Spleen (tissue), 11 donors: Measurements from ENCODE around the gene PLK5. TPM values are rescaled to one million over a fixed set of nuclear protein-coding genes. Genes with fewer than 3 reads are reported as not detected.

Experiments used
- DNase-seq: peaks from one replicate; pipeline ENCODE4 v3.0.0-alpha.2; 2020
- H3K27ac ChIP-seq, 8 donors: fragments of 200-600 bp; sonication (generic) in 7 of 8; 1 replicate in 4 of 8; 2 replicates in 4 of 8; pipeline versions ENCODE4 v1.5.0 to v1.8.0; 2016 to 2021; ENCODE audit warnings: inconsistent platforms in 4 of 8, mild to moderate bottlenecking in 4 of 8, moderate library complexity in 1 of 8
- H3K27me3 ChIP-seq, 7 donors: fragments of 200-600 bp; sonication (generic) in 6 of 7; replicated peaks in 1 of 7; 1 replicate in 4 of 7; 2 replicates in 3 of 7; pipeline versions ENCODE4 v1.5.0 to v1.8.0; 2016 to 2021; ENCODE audit warnings: inconsistent platforms in 3 of 7, mild to moderate bottlenecking in 1 of 7
- H3K36me3 ChIP-seq, 6 donors: fragments of 200-600 bp; sonication (generic) in 5 of 6; 1 replicate in 4 of 6; 2 replicates in 2 of 6; pipeline versions ENCODE4 v1.5.0 to v1.8.0; 2016 to 2021; ENCODE audit warnings: inconsistent platforms in 2 of 6
- H3K4me1 ChIP-seq, 6 donors: fragments of 200-600 bp; sonication (generic) in 5 of 6; 1 replicate in 3 of 6; 2 replicates in 3 of 6; pipeline versions ENCODE4 v1.5.0 to v1.8.0; 2016 to 2021; ENCODE audit warnings: inconsistent platforms in 3 of 6
- H3K4me3 ChIP-seq, 8 donors: fragments of 200-600 bp; sonication (generic) in 7 of 8; 1 replicate in 4 of 8; 2 replicates in 4 of 8; pipeline versions ENCODE4 v1.5.0 to v1.8.0; 2016 to 2021; ENCODE audit warnings: inconsistent platforms in 4 of 8, mild to moderate bottlenecking in 4 of 8, moderate library complexity in 2 of 8
- H3K9me3 ChIP-seq, 8 donors: fragments of 200-600 bp; sonication (generic) in 7 of 8; 1 replicate in 4 of 8; 2 replicates in 4 of 8; pipeline versions ENCODE4 v1.5.0 to v1.8.0; 2016 to 2021; ENCODE audit warnings: inconsistent platforms in 4 of 8
- POLR2A ChIP-seq, 3 donors: fragments of 450-650 bp; IDR thresholded peaks; one replicate each; pipeline ENCODE4 v1.5.1; 2017; ENCODE audit warnings: antibody characterized with exemption in 3 of 3, mild to moderate bottlenecking in 1 of 3
- POLR2AphosphoS5 ChIP-seq, 3 donors: sonication (generic); formaldehyde crosslinking; IDR thresholded peaks; one replicate each; pipeline ENCODE4 v1.5.1; 2017; ENCODE audit warnings: antibody characterized with exemption in 3 of 3
- WGBS, 5 donors: extraction: QIAGEN DNeasy Blood & Tissue Kit in 3 of 5; methylation state at CpG; one replicate each; pipeline versions ENCODE4 v1.1.5 to v1.1.7; 2013 to 2018; 5-methylcytosine and 5-hydroxymethylcytosine counted together
- intact Hi-C: fragments of 100-400 bp; cut with DNase I; formaldehyde crosslinking; loops from one replicate; pipeline ENCODE4 v1.15.0; 2023; ENCODE audit warnings: low total_unique reads
- polyA plus RNA-seq, 3 donors: library from polyadenylated mRNA; stranded (reverse); fragments of 200-250 nt; gene quantifications; one replicate each; pipeline ENCODE4 v1.2.1, GENCODE V29; 2013
- total RNA-seq, 7 donors: library from RNA; depleted of rRNA in 3 of 7; stranded (reverse); fragments of >200 nt in 3 of 7; fragmentation: NEBNext Ultra II Directional in 4 of 7; extraction: Animal tissue kit (Norgen Biotek cat#: 25700) in 4 of 7; gene quantifications; one replicate each; pipeline versions ENCODE4 v1.1.0 to v1.2.1, GENCODE V29; 2016 to 2021
- TF ChIP-seq, protein P1 (sequence below), 11 experiments: fragments of 200-600 bp in 7 of 11; fragments of 450-650 bp in 4 of 11; sonication (generic) in 4 of 11; IDR thresholded peaks in 8 of 11; conservative IDR thresholded peaks in 3 of 11; 1 replicate in 7 of 11; 2 replicates in 4 of 11; pipeline versions ENCODE4 v1.4.0 to v1.8.0; 2016 to 2021; ENCODE audit warnings: antibody characterized with exemption in 11 of 11, inconsistent platforms in 4 of 11, mild to moderate bottlenecking in 1 of 11
- donor health status: healthy with polysubstance abuse.
- donor health status: DM: no; HTN: no; CAD: no; lungs with moderate emphysema.
- donor health status: DM: no; HTN: no; CAD: no.
- donor health status: Bipolar disorder and iron deficiency.
- donor health status: healthy.
- donor health status: DM: no; HTN: no; CAD: no.
- donor health status: DM: yes; HTN: yes; CAD: no.

Gene PLK5
- total and polyA plus RNA-seq, 10 donors, result 0.04 to 0.06 (median 0.06) TPM; not detected in 7

DNA sequence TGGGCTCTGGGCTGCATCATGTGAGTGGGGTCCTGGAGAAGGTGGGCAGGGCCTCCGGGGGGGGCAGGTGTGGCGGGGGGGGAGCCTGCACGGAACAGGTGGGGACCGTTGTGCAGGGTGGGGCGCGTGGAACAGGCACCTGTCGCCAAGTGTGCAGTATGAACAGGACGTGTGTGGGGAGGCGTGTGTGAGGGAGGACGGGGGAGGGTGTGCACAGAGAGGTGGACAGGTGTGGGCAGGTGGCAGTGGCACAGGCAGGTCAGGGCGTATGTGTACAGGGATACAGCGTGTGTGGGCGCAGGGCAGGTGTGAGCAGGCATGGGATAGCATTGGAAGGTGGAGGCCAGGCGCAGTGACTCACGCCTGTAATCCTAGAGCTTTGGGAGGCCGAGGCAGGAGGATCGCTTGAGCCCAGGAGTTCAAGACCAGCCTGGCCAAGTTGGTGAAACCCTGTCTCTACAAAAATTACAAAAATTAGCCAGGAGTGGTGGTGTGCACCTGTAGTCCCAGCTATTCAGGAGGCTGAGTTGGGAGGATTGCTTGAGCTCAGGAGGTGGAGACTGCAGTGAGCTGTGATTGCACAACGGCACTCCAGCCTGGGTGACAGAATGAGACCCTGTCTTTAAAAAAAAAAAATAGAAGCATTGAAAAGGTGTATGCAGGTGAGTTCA lies 3.2 kb downstream of the PLK5 start:
- 77 to 85% (median 81%) methylated on average over 17 to 18 of the region's 18 CpGs for WGBS, 5 donors
- Histone ChIP-seq H3K9me3 (no peaks in the 10 kb centered on the region), H3K27ac (no peak overlapping the region), H3K4me3 (no peak overlapping the region), H3K36me3 (no peaks in the 10 kb centered on the region), H3K4me1 (peaks cover 0 to 11% (median 3%) of the 10 kb centered on the region in 6 donors), H3K27me3 (peaks cover 0 to 99% (median 58%) of the 10 kb centered on the region in 7 donors)
- no peak for DNase-seq
- TF ChIP-seq, protein P1, sequence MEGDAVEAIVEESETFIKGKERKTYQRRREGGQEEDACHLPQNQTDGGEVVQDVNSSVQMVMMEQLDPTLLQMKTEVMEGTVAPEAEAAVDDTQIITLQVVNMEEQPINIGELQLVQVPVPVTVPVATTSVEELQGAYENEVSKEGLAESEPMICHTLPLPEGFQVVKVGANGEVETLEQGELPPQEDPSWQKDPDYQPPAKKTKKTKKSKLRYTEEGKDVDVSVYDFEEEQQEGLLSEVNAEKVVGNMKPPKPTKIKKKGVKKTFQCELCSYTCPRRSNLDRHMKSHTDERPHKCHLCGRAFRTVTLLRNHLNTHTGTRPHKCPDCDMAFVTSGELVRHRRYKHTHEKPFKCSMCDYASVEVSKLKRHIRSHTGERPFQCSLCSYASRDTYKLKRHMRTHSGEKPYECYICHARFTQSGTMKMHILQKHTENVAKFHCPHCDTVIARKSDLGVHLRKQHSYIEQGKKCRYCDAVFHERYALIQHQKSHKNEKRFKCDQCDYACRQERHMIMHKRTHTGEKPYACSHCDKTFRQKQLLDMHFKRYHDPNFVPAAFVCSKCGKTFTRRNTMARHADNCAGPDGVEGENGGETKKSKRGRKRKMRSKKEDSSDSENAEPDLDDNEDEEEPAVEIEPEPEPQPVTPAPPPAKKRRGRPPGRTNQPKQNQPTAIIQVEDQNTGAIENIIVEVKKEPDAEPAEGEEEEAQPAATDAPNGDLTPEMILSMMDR (IDR thresholded peaks at IDR 0.05 in 8 of 11, conservative IDR thresholded peaks at IDR 0.05 in 3 of 11), result no peak
- TF ChIP-seq POLR2AphosphoS5 (IDR thresholded peaks at IDR 0.05) (no peak), POLR2A (IDR thresholded peaks at IDR 0.05) (no peak)
- intact Hi-C loops, result no loop called here

DNA sequence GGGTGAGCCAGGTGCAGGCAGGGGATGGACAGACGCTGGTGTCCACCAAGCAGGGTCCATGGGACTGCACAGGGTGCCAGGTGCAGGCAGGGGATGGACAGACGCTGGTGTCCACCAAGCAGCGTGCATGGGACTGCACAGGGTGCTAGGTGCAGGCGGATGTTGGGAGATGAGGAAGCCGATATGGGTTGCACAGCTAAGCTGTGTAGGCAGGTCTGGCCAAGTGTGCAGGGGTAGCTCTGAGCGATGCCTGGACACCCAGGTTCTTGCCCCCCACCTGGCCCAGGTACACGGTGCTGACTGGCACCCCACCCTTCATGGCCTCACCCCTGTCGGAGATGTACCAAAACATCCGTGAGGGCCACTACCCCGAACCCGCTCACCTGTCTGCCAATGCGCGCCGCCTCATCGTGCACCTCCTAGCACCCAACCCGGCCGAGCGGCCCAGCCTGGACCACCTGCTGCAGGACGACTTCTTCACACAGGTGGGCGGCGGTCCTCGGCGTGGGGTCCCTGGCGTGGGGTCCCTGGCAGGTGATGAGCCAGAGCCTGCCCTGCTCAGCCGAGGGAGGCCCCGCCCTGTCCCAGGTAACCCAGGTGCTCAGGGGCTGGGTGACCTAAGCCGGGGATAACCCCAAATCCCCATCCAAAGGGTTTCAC lies 3.9 kb downstream of the PLK5 start:
- peaks cover 0 to 11% (median 3%) of the 10 kb centered on the region in 6 donors for H3K4me1 ChIP-seq
- H3K4me3 ChIP-seq, result no peak overlapping the region
- H3K27me3 ChIP-seq, result peaks cover 0 to 99% (median 56%) of the 10 kb centered on the region in 7 donors
- DNase-seq, result no peak
- TF ChIP-seq POLR2AphosphoS5 (IDR thresholded peaks at IDR 0.05), result no peak
- TF ChIP-seq, protein P1 (IDR thresholded peaks at IDR 0.05 in 8 of 11, conservative IDR thresholded peaks at IDR 0.05 in 3 of 11), result no peak
- no peak for TF ChIP-seq POLR2A (IDR thresholded peaks at IDR 0.05)
- no peaks in the 10 kb centered on the region for H3K9me3 ChIP-seq
- intact Hi-C loops, result no loop called here
- 57 to 87% (median 85%) methylated on average over 8 to 27 of the region's 27 CpGs for WGBS, 5 donors
- no peaks in the 10 kb centered on the region for H3K36me3 ChIP-seq
- H3K27ac ChIP-seq, result no peak overlapping the region

DNA sequence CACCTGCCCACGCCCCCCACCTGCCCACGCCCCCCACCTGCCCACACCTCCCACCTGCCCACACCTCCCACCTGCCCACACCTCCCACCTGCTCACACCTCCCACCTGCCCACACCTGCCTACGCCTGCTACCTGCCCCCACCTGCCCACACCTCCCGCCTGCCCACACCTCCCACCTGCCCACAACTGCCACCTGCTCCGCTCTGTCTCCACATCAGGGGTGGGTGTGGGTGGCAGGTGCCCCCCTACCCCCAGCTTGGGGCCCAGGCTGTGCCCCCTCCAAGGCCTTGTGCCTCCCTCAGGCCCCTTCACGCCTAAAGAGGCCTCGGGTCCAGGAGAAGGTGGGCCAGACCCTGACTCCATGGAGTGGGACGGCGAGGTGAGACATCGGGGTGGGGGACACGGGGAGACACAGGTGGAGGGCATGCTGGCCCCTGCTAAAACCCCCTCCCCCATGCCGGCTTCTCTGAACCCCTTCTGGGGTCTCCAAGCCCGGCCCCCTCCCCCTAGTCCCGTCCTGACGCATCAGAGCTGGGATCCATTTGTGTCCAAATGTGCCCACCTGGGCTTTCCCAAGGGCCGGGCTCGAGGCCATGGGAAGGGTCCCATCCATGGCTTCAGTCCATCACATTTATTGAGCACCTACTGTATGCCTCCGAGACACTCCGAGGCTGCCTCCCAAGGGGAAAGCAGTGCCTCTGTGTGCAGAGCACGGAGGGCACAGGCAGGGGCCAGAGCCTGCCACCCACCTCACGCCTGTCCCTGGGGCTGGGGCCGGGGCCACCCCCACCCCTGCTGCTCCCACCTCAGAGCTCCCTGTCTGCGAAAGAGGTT lies 4.9 kb downstream of the PLK5 start:
- intact Hi-C loops, result no loop called here
- H3K27me3 ChIP-seq, result peaks cover 0 to 99% (median 45%) of the 10 kb centered on the region in 7 donors

More for the DNA sequence above, 4.9 kb downstream of the PLK5 start:
- no peaks in the 10 kb centered on the region for H3K36me3 ChIP-seq
- no peak for DNase-seq
- no peaks in the 10 kb centered on the region for H3K9me3 ChIP-seq
- no peak overlapping the region for H3K4me3 ChIP-seq
- H3K27ac ChIP-seq, result no peak overlapping the region
- TF ChIP-seq, protein P1 (IDR thresholded peaks at IDR 0.05 in 8 of 11, conservative IDR thresholded peaks at IDR 0.05 in 3 of 11), result no peak
- TF ChIP-seq POLR2A (IDR thresholded peaks at IDR 0.05), result no peak
- no peak for TF ChIP-seq POLR2AphosphoS5 (IDR thresholded peaks at IDR 0.05)
- peaks cover 0 to 6% (median 3%) of the 10 kb centered on the region in 6 donors for H3K4me1 ChIP-seq
- 80 to 87% (median 83%) methylated on average over 10 to 23 of the region's 23 CpGs for WGBS, 5 donors
